GM23338 (cell line): ENCODE measurements around the gene COL4A6. TPM values are rescaled to one million over a fixed set of nuclear protein-coding genes. Genes with fewer than 3 reads are reported as not detected.

Source experiments
- ATAC-seq: fragments of 200-7000 bp; cut with Tn5 transposase; 3 replicates; pipeline ENCODE4 v1.9.1; 2020
- DNase-seq: peaks from one replicate; pipeline ENCODE4 v3.0.0-alpha.2; 2015; ENCODE audit warnings: low spot score
- H2AFZ ChIP-seq: fragments of 200-600 bp; sonication (generic); 2 replicates; pipeline ENCODE4 v1.8.0; 2016; ENCODE audit warnings: antibody characterized with exemption, mild to moderate bottlenecking, moderate library complexity
- H3F3A ChIP-seq: fragments of 200-600 bp; sonication (generic); replicated peaks from 2 replicates; pipeline ENCODE4 v1.8.0; 2017; ENCODE audit warnings: antibody characterized with exemption, mixed run types, low read depth
- H3K27ac ChIP-seq: fragments of 200-600 bp; sonication (generic); 2 replicates; pipeline ENCODE4 v1.6.1; 2016; ENCODE audit warnings: low read depth
- H3K27me3 ChIP-seq: fragments of 200-600 bp; sonication (generic); 2 replicates; pipeline ENCODE4 v1.8.0; 2016; ENCODE audit warnings: mild to moderate bottlenecking, mixed run types, moderate library complexity; ENCODE audit not compliant: insufficient read depth
- H3K36me3 ChIP-seq: fragments of 200-600 bp; sonication (generic); 2 replicates; pipeline ENCODE4 v1.8.0; 2016; ENCODE audit warnings: mild to moderate bottlenecking; ENCODE audit not compliant: insufficient read depth
- H3K4me1 ChIP-seq: fragments of 200-600 bp; sonication (generic); 2 replicates; pipeline ENCODE4 v1.8.0; 2016; ENCODE audit warnings: mild to moderate bottlenecking, moderate library complexity; ENCODE audit not compliant: insufficient read depth
- H3K4me2 ChIP-seq: fragments of 200-600 bp; sonication (generic); 2 replicates; pipeline ENCODE4 v1.7.1; 2017; ENCODE audit warnings: mixed run types
- H3K4me3 ChIP-seq: fragments of 200-600 bp; sonication (generic); 2 replicates; pipeline ENCODE4 v1.6.1; 2016; ENCODE audit warnings: mixed run types
- H3K79me2 ChIP-seq: fragments of 200-600 bp; sonication (generic); replicated peaks from 2 replicates; pipeline ENCODE4 v1.8.0; 2017; ENCODE audit warnings: mild to moderate bottlenecking; ENCODE audit not compliant: insufficient read depth
- H3K9me2 ChIP-seq: fragments of 200-600 bp; sonication (generic); 2 replicates; pipeline ENCODE4 v1.8.0; 2017; ENCODE audit not compliant: insufficient read depth
- H4K20me1 ChIP-seq: fragments of 200-600 bp; sonication (generic); replicated peaks from 2 replicates; pipeline ENCODE4 v1.8.0; 2017; ENCODE audit warnings: mild to moderate bottlenecking; ENCODE audit not compliant: insufficient read depth
- H3K27ac Mint-ChIP-seq: 2 replicates; pipeline ENCODE4 v1.8.0; 2020; ENCODE audit warnings: inconsistent platforms, mild to moderate bottlenecking, moderate library complexity, mixed read lengths
- H3K27me3 Mint-ChIP-seq: 3 replicates; pipeline ENCODE4 v1.8.0; 2022; ENCODE audit warnings: low read depth, mild to moderate bottlenecking, moderate library complexity, mixed read lengths, inconsistent platforms; ENCODE audit not compliant: insufficient read depth, poor library complexity
- H3K36me3 Mint-ChIP-seq: 3 replicates; pipeline ENCODE4 v1.8.0; 2021; ENCODE audit warnings: low read depth, mild to moderate bottlenecking, inconsistent platforms, moderate library complexity, mixed read lengths
- H3K4me1 Mint-ChIP-seq: 3 replicates; pipeline ENCODE4 v1.8.0; 2020; ENCODE audit warnings: mild to moderate bottlenecking, inconsistent platforms, mixed read lengths
- H3K4me3 Mint-ChIP-seq: 3 replicates; pipeline ENCODE4 v1.8.0; 2021; ENCODE audit warnings: moderate library complexity, mild to moderate bottlenecking, inconsistent platforms, mixed read lengths
- H3K9me3 Mint-ChIP-seq: 3 replicates; pipeline ENCODE4 v1.8.0; 2020; ENCODE audit warnings: moderate library complexity, mild to moderate bottlenecking, inconsistent platforms, mixed read lengths
- CREB1 ChIP-seq: fragments of 250-450 bp; sonication (Bioruptor Pico); IDR thresholded peaks from 2 replicates; pipeline ENCODE4 v1.5.0; 2020; ENCODE audit warnings: low read depth, mild to moderate bottlenecking, moderate library complexity
- CTCF ChIP-seq, 2 experiments: fragments of 200-600 bp in 1 of 2; sonication (generic) in 1 of 2; conservative IDR thresholded peaks; 2 replicates each; pipeline versions ENCODE4 v1.5.1 to v1.6.1; 2016 to 2017; ENCODE audit warnings: antibody characterized with exemption in 2 of 2, low read depth in 2 of 2, mild to moderate bottlenecking in 2 of 2, moderate library complexity in 1 of 2
- ETS1 ChIP-seq: IDR thresholded peaks from 2 replicates; pipeline ENCODE4 v1.6.1; 2016; ENCODE audit warnings: antibody characterized with exemption
- EZH2 ChIP-seq: fragments of 200-600 bp; sonication (generic); IDR thresholded peaks from one replicate; pipeline ENCODE4 v1.8.0; 2017; ENCODE audit warnings: antibody characterized with exemption, mild to moderate bottlenecking, low read depth; ENCODE audit not compliant: unreplicated experiment
- EZH2phosphoT487 ChIP-seq: fragments of 200-600 bp; sonication (generic); IDR thresholded peaks from one replicate; pipeline ENCODE4 v1.8.1; 2018; ENCODE audit warnings: antibody characterized with exemption; ENCODE audit not compliant: unreplicated experiment
- JUNB ChIP-seq: IDR thresholded peaks from one replicate; pipeline ENCODE4 v1.6.1; 2016; ENCODE audit warnings: antibody characterized with exemption; ENCODE audit not compliant: unreplicated experiment
- POLR2AphosphoS5 ChIP-seq: IDR thresholded peaks from 2 replicates; pipeline ENCODE4 v1.6.1; 2016; ENCODE audit warnings: antibody characterized with exemption, low read depth
- REST ChIP-seq: IDR thresholded peaks from one replicate; pipeline ENCODE4 v1.6.1; 2018; ENCODE audit warnings: antibody characterized with exemption; ENCODE audit not compliant: unreplicated experiment
- STAT1 ChIP-seq: IDR thresholded peaks from one replicate; pipeline ENCODE4 v1.6.1; 2016; ENCODE audit warnings: antibody characterized with exemption; ENCODE audit not compliant: unreplicated experiment
- ZNF462 ChIP-seq: fragments of 250-450 bp; sonication (Bioruptor Pico); IDR thresholded peaks from 2 replicates; pipeline ENCODE4 v1.5.0; 2020; ENCODE audit warnings: mild to moderate bottlenecking, moderate library complexity
- polyA plus RNA-seq: library from polyadenylated mRNA; unstranded; fragments of >200 nt; fragmentation: Nextera tagmentation; extraction: Ambion mirVana; gene quantifications from 2 replicates; pipeline ENCODE4 v1.2.1, GENCODE V29; 2016
- total RNA-seq: library from RNA; depleted of rRNA; stranded (reverse); fragments of >200 nt; shearing (Covaris generic); gene quantifications from 2 replicates; pipeline ENCODE4 v1.2.3, GENCODE V29; 2014

The COL4A6 gene
- total and polyA plus RNA-seq, 2 experiments from 2014 or later, result 4.1 to 15.2 TPM

GRCh38 chrX:108435261-108435660, 3.0 kb downstream of the COL4A6 start:
- no peak overlapping the region for H3K27ac ChIP-seq
- no peaks in the 10 kb centered on the region for H3K9me2 ChIP-seq
- H3F3A ChIP-seq, result no peaks in the 10 kb centered on the region
- no peaks in the 10 kb centered on the region for H3K36me3 Mint-ChIP-seq
- H3K27me3 Mint-ChIP-seq, result no peaks in the 10 kb centered on the region
- DNase-seq (no peak), ATAC-seq (no peak)
- H3K4me1 ChIP-seq, result peaks cover 9% of the 10 kb centered on the region
- no peak overlapping the region for H3K4me3 ChIP-seq
- no peaks in the 10 kb centered on the region for H3K79me2 ChIP-seq
- no peak overlapping the region for H3K4me3 Mint-ChIP-seq
- no peak overlapping the region for H3K4me2 ChIP-seq
- TF ChIP-seq CTCF (conservative IDR thresholded peaks at IDR 0.05; ENCODE audit: low read depth in 2 of 2) (no peak), CREB1 (CRISPR knock-in tag) (no peak), JUNB (no peak), REST (no peak), POLR2AphosphoS5 (no peak), EZH2phosphoT487 (no peak), ZNF462 (CRISPR knock-in tag) (no peak), STAT1 (no peak), ETS1 (no peak), EZH2 (no peak)
- no peaks in the 10 kb centered on the region for H4K20me1 ChIP-seq
- H2AFZ ChIP-seq, result no peak overlapping the region
- H3K4me1 Mint-ChIP-seq, result peaks cover 19% of the 10 kb centered on the region; the same call in 2 of the 3 replicates
- H3K36me3 ChIP-seq, result no peaks in the 10 kb centered on the region
- no peak overlapping the region for H3K27ac Mint-ChIP-seq
- peaks cover 13% of the 10 kb centered on the region for H3K27me3 ChIP-seq
- no peaks in the 10 kb centered on the region for H3K9me3 Mint-ChIP-seq
